Measurements from ENCODE around the gene CTDNEP1. TPM values are rescaled to one million over a fixed set of nuclear protein-coding genes. Genes with fewer than 3 reads are reported as not detected.

The CTDNEP1 gene
- total RNA-seq, 1 donor from 2014 or later: 96.0 TPM

DNA sequence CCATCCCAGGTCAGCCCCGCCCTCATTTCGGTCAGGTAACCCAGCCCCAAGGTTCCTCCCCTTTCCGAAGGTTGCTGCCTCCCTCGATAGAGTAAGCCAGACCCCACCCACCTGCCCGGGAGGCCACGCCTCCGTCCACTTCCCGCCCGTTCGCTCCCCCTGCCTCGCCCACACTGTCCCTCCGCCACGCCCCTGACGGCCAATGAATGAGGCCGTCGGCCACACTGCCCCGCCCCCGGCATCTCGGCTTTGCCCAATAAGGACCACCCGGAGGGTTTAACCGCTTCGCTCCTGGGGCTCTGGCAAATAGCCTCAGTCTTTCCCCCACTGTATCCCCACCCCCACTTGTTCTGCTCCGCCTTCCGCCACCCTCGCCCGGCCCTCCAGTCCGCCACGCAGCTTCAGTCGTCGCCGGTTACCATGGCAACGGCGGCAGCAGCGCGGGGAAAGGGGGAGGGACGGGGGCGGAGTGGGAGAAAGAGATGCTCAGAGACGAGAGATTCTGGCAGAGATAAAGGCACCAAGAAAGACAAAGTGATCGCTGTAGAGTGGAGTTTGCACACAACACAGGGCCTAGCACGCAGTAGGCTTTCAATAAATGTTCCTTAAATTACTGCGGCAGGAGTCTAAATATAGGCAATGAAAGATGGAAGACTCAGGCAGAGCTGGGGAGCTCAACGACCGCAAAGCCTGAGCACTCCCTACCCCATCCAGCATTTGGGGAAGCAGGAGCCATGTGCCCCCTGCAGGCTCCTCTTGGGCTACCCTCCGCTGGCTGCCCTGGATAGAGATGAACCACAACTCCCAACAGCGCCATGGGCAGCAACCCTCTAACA is 37.0 kb downstream of the CTDNEP1 start:
- Histone ChIP-seq H3K27me3 (ENCODE audit: control insufficient read depth, insufficient read depth, low read length) (no peaks in the 10 kb centered on the region), H3K36me3 (ENCODE audit: control insufficient read depth, insufficient read depth, low read length) (no peaks in the 10 kb centered on the region), H3K4me3 (ENCODE audit: low read depth, low read length) (peak overlapping the region; percentile 39)
- TF ChIP-seq, protein P1, sequence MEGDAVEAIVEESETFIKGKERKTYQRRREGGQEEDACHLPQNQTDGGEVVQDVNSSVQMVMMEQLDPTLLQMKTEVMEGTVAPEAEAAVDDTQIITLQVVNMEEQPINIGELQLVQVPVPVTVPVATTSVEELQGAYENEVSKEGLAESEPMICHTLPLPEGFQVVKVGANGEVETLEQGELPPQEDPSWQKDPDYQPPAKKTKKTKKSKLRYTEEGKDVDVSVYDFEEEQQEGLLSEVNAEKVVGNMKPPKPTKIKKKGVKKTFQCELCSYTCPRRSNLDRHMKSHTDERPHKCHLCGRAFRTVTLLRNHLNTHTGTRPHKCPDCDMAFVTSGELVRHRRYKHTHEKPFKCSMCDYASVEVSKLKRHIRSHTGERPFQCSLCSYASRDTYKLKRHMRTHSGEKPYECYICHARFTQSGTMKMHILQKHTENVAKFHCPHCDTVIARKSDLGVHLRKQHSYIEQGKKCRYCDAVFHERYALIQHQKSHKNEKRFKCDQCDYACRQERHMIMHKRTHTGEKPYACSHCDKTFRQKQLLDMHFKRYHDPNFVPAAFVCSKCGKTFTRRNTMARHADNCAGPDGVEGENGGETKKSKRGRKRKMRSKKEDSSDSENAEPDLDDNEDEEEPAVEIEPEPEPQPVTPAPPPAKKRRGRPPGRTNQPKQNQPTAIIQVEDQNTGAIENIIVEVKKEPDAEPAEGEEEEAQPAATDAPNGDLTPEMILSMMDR (IDR thresholded peaks at IDR 0.05; ENCODE audit: insufficient read depth, low read length, poor library complexity, severe bottlenecking): peak; percentile 59
- DNase-seq (ENCODE audit: low read depth): peak; percentile 81

DNA sequence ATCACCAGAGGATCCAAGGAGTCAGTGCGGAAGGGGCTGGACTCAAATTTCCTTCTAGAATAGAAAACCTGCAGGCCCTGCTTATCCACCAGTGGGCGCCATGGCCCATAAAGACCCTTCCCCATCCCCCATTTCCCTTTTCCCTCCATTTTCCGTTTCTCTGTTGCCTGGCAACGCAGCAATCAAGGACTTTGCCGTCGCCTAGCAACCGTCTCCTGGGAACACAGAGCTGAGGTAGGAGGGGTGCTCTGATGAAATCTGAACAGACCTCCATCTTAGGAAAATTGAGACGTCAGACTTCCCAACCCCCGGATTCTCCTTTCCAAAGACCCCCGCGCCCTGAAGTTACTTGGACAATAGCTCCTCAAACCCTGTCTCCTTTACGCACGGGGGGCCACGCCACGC is 37.6 kb downstream of the CTDNEP1 start:
- TF ChIP-seq, protein P1 (IDR thresholded peaks at IDR 0.05; ENCODE audit: insufficient read depth, low read length, poor library complexity, severe bottlenecking): peak; percentile 55
- Histone ChIP-seq H3K36me3 (ENCODE audit: control insufficient read depth, insufficient read depth, low read length) (no peaks in the 10 kb centered on the region), H3K4me3 (ENCODE audit: low read depth, low read length) (peak overlapping the region; percentile 25), H3K27me3 (ENCODE audit: control insufficient read depth, insufficient read depth, low read length) (no peaks in the 10 kb centered on the region)
- DNase-seq (ENCODE audit: low read depth): no peak

DNA sequence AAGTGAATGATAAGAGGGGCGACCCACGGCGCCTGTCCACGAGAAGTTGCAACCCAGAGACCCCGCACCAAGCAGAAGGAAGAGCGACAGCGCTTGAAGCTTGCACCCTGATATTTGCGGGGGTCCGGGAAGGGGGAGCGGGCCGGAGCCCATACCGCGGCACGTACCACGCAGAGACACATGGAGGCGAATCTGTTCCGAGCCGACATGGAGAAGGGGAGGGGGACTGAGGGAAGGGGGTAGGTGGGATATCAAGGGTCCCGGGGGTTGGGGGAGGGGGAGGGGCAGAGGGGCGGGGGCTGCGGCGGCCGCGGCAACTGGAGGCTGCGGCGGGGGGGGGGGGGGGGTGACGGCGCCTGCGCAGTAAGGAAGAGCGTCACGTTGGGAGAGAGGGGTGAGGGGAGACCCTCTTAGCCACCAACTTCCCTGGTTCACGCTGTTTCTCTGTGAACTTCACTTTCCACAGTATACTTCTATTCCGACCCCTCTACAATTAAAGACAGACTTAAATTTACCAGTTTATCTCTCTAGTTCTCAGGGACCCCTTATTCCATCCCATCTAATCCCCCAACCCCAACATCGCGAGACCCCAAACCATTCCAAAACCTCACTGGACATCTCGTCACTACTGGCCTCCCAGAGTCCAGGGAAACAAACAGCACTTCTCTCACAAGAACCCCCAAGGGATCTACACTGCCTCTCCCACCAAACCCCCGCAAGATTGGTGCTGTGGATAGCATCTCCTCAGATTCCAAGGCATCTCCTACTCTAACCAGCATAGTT is 39.9 kb downstream of the CTDNEP1 start:
- TF ChIP-seq, protein P1 (IDR thresholded peaks at IDR 0.05; ENCODE audit: insufficient read depth, low read length, poor library complexity, severe bottlenecking): no peak
- H3K36me3 ChIP-seq (ENCODE audit: control insufficient read depth, insufficient read depth, low read length): no peaks in the 10 kb centered on the region
- peak overlapping the region; percentile 12 for H3K4me3 ChIP-seq (ENCODE audit: low read depth, low read length)
- H3K27me3 ChIP-seq (ENCODE audit: control insufficient read depth, insufficient read depth, low read length): no peaks in the 10 kb centered on the region
- DNase-seq (ENCODE audit: low read depth): no peak

DNA sequence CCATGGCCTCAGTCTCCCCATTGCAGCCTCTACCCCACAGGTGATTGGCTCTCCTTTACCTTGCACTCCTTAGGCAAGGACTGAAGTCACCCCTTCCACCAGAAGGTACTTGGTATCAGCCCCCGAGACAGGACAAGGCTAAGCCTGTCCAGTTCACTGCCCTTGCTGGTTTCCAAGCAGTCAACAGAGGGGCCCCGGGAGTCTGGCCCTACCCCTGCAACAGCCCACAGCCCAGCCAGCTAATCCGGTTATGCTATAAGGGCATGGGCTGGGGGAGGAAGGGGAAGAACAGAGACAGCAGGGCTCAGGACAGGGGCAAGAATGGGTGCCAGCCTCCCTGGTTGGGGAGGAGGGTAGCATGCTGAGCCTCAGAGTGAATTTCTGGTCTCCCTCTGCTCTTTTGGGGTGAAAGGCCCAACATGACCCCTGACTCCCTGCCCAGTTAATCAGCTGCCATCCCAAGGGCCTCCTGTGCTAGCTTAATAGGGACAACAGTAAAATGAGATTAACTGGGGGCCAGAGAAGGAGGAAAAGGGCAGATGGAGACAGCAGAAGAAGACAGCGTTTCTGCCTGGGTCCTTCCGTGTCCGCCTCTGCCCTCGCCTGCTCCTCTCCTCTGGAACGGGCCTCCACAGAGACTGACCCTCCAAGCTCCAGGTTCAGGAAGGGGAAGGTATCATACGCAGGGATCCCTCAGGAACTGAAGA is 42.6 kb downstream of the CTDNEP1 start:
- no peaks in the 10 kb centered on the region for H3K27me3 ChIP-seq (ENCODE audit: control insufficient read depth, insufficient read depth, low read length)
- DNase-seq (ENCODE audit: low read depth): no peak

DNA sequence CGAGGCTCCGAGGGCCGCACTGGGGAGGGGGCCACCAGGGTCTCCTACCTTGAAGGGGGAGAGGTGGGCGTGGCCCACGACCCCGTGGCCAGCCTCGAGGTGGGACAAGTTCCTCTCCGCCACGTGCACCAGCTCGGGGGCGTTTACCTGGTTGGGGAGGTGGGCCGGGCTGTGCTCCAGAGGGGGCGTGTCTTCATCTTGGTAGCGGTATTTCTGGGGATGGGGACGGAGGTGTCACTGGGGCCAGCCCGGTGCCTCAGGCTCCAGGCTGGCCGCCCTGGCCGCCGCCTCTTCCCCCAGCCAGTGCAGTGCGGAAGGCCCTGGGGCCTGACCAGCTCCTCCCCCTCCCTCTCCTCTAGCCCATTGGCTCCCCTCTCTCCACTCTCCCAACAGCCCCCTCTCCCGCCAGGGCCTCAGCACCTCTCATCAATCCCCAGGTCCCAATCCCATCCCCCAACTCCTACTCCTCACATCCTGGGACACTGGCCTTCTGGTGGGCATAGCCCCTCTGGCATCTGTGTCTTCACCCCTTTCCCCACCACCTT is 43.4 kb downstream of the CTDNEP1 start:
- no peak overlapping the region for H3K4me3 ChIP-seq (ENCODE audit: low read depth, low read length)
- no peaks in the 10 kb centered on the region for H3K27me3 ChIP-seq (ENCODE audit: control insufficient read depth, insufficient read depth, low read length)
- H3K36me3 ChIP-seq (ENCODE audit: control insufficient read depth, insufficient read depth, low read length): peaks cover 2% of the 10 kb centered on the region
- no peak for DNase-seq (ENCODE audit: low read depth)
- TF ChIP-seq, protein P1 (IDR thresholded peaks at IDR 0.05; ENCODE audit: insufficient read depth, low read length, poor library complexity, severe bottlenecking): no peak

More for the DNA sequence above, 42.6 kb downstream of the CTDNEP1 start:
- Histone ChIP-seq H3K36me3 (ENCODE audit: control insufficient read depth, insufficient read depth, low read length) (peaks cover 2% of the 10 kb centered on the region), H3K4me3 (ENCODE audit: low read depth, low read length) (no peak overlapping the region)
- TF ChIP-seq, protein P1 (IDR thresholded peaks at IDR 0.05; ENCODE audit: insufficient read depth, low read length, poor library complexity, severe bottlenecking): no peak

Measured in kidney epithelial cell (primary cell).